Epithelial cell of proximal tubule (primary cell): ENCODE results near the gene RBP4. TPM values are rescaled to one million over a fixed set of nuclear protein-coding genes. Genes with fewer than 3 reads are reported as not detected.

Experiments used
- DNase-seq: peaks from one replicate; pipeline ENCODE4 v3.0.0-alpha.2; 2011; ENCODE audit warnings: low read depth
- H3K4me3 ChIP-seq: 2 replicates; pipeline ENCODE4 v1.5.1; 2011; ENCODE audit warnings: low read depth, mild to moderate bottlenecking, low read length
- total RNA-seq: library from RNA; depleted of rRNA; stranded (reverse); fragments of >200 nt; gene quantifications from 2 replicates; pipeline ENCODE4 v1.2.3, GENCODE V29; 2015
- TF ChIP-seq, protein P1 (sequence below): conservative IDR thresholded peaks from 2 replicates; pipeline ENCODE4 v1.5.1; 2012; ENCODE audit warnings: low read depth, mild to moderate bottlenecking, low read length

Gene RBP4
- total RNA-seq, 1 donor from 2014 or later: 2.4 TPM

- no peak for DNase-seq
- no peak overlapping the region for H3K4me3 ChIP-seq
- TF ChIP-seq, protein P1, sequence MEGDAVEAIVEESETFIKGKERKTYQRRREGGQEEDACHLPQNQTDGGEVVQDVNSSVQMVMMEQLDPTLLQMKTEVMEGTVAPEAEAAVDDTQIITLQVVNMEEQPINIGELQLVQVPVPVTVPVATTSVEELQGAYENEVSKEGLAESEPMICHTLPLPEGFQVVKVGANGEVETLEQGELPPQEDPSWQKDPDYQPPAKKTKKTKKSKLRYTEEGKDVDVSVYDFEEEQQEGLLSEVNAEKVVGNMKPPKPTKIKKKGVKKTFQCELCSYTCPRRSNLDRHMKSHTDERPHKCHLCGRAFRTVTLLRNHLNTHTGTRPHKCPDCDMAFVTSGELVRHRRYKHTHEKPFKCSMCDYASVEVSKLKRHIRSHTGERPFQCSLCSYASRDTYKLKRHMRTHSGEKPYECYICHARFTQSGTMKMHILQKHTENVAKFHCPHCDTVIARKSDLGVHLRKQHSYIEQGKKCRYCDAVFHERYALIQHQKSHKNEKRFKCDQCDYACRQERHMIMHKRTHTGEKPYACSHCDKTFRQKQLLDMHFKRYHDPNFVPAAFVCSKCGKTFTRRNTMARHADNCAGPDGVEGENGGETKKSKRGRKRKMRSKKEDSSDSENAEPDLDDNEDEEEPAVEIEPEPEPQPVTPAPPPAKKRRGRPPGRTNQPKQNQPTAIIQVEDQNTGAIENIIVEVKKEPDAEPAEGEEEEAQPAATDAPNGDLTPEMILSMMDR: no peak
Observed at GRCh38 chr10:93604146-93604545, 3.1 kb upstream of the RBP4 start.

GRCh38 chr10:93603023-93603422 lies 2.0 kb upstream of the RBP4 start:
- DNase-seq: no peak
- TF ChIP-seq, protein P1: no peak
- H3K4me3 ChIP-seq: no peak overlapping the region

GRCh38 chr10:93601774-93602162 lies 733 bp upstream of the RBP4 start:
- no peak overlapping the region for H3K4me3 ChIP-seq
- no peak for DNase-seq
- TF ChIP-seq, protein P1: no peak

- peak overlapping the region; percentile 39 for H3K4me3 ChIP-seq
- TF ChIP-seq, protein P1: no peak
- DNase-seq: no peak
Observed at GRCh38 chr10:93600446-93601145, 439 bp downstream of the RBP4 start.

DNA sequence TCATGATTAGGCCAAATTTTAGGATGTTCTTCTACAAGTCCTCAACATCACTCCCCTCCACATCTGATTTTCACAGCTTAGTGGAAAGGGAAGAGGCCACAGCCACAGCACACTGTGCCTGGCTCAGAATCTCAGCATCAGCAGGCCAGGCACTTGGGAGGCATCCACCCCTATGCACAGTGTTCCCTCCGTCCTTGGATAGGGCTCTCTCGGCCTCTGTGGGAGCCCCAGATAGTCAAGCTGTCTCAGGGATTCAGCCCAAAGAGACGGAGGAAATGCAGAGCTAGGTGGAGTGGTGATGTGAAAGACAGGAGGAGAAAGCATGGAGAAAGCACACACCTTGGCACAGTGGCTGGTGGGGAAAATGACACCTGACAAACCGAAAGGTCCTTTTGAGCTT lies 1.3 kb downstream of the RBP4 start:
- TF ChIP-seq, protein P1: no peak
- H3K4me3 ChIP-seq: no peak overlapping the region
- no peak for DNase-seq

DNA sequence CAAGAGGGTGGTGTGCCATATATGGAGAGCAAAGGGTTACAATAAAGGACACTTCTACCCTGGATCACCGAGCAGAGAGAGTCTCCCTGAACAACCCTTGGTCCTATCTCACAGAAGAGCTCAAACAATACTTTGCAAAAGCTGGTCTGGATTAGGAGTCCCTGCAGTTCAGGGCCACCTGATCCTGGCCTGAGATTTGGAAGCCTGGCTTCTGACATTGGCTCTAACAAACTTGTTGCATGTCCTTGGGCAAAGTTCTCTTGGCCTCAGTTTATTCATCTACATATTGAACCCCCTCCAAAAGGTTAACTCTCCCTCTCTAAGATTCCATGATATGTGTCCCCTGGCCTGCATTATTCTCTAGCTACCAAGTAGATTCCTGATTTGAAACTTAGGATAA lies 1.7 kb downstream of the RBP4 start:
- H3K4me3 ChIP-seq: no peak overlapping the region
- TF ChIP-seq, protein P1: no peak
- no peak for DNase-seq

GRCh38 chr10:93598157-93598556 lies 2.9 kb downstream of the RBP4 start:
- TF ChIP-seq, protein P1: no peak
- H3K4me3 ChIP-seq: no peak overlapping the region
- no peak for DNase-seq
